HG02759 (cell line): ENCODE results near the gene CDH4.

Experiments
- ATAC-seq: cut with Tn5 transposase; IDR thresholded peaks from one replicate; pipeline ENCODE4 v1.9.1; 2021; ENCODE audit warnings: mild to moderate bottlenecking, moderate library complexity; ENCODE audit not compliant: unreplicated experiment

The CDH4 gene

GRCh38 chr20:61434341-61434781, 182.3 kb downstream of the CDH4 start:
- ATAC-seq, result no peak

- ATAC-seq, result no peak
Observed at GRCh38 chr20:61435184-61435822, 183.2 kb downstream of the CDH4 start.

- ATAC-seq, result no peak
Observed at GRCh38 chr20:61435823-61436220, 183.8 kb downstream of the CDH4 start.

- no peak for ATAC-seq
Observed at GRCh38 chr20:61436283-61436666, 184.2 kb downstream of the CDH4 start.

GRCh38 chr20:61436667-61437279, 184.7 kb downstream of the CDH4 start:
- ATAC-seq, result no peak

- ATAC-seq, result no peak
Observed at GRCh38 chr20:61437280-61438206, 185.5 kb downstream of the CDH4 start.

GRCh38 chr20:61438285-61438684, 186.2 kb downstream of the CDH4 start:
- ATAC-seq, result no peak

GRCh38 chr20:61439251-61439650, 187.2 kb downstream of the CDH4 start:
- ATAC-seq, result no peak

GRCh38 chr20:61440548-61441055, 188.5 kb downstream of the CDH4 start:
- ATAC-seq, result no peak

- no peak for ATAC-seq
Observed at GRCh38 chr20:61441537-61441936, 189.5 kb downstream of the CDH4 start.

- no peak for ATAC-seq
Observed at GRCh38 chr20:61442075-61442670, 190.1 kb downstream of the CDH4 start.

GRCh38 chr20:61442718-61443117, 190.7 kb downstream of the CDH4 start:
- ATAC-seq, result no peak

- no peak for ATAC-seq
Observed at GRCh38 chr20:61443443-61444126, 191.5 kb downstream of the CDH4 start.

- ATAC-seq, result no peak
Observed at GRCh38 chr20:61444637-61445036, 192.6 kb downstream of the CDH4 start.

GRCh38 chr20:61445138-61445537, 193.1 kb downstream of the CDH4 start:
- no peak for ATAC-seq

GRCh38 chr20:61445741-61446140, 193.7 kb downstream of the CDH4 start:
- ATAC-seq, result no peak

GRCh38 chr20:61447952-61448351, 195.9 kb downstream of the CDH4 start:
- ATAC-seq, result no peak

GRCh38 chr20:61448386-61448785, 196.3 kb downstream of the CDH4 start:
- no peak for ATAC-seq

GRCh38 chr20:61449057-61449609, 197.1 kb downstream of the CDH4 start:
- ATAC-seq, result no peak

GRCh38 chr20:61449916-61450315, 197.9 kb downstream of the CDH4 start:
- ATAC-seq, result no peak
